ENCODE data around the gene ACSL1. TPM values are rescaled to one million over a fixed set of nuclear protein-coding genes. Genes with fewer than 3 reads are reported as not detected.

The ACSL1 gene
- total and polyA plus RNA-seq, 7 experiments from 2014 or later: 5.7 to 80.1 (median 11.5) TPM

GRCh38 chr4:184817494-184818215 is 8.1 kb downstream of the ACSL1 start:
- ATAC-seq (no peak), DNase-seq (no peak)
- Histone ChIP-seq H3K27me3 (ENCODE audit: control insufficient read depth in 2 of 2, insufficient read depth in 2 of 2, low read length in 2 of 2) (no peaks in the 10 kb centered on the region), H3K9me3 (ENCODE audit: control insufficient read depth in 2 of 3, low read length in 3 of 3) (no peaks in the 10 kb centered on the region), H3K4me3 (ENCODE audit: low read length) (no peak overlapping the region), H3K4me1 (ENCODE audit: control insufficient read depth in 2 of 2, insufficient read depth in 2 of 2, low read length in 2 of 2) (peaks cover 0 to 5% of the 10 kb centered on the region in 2 donors), H3K36me3 (ENCODE audit: control insufficient read depth in 2 of 3, insufficient read depth in 3 of 3, low read length in 3 of 3) (no peaks in the 10 kb centered on the region), H3K27ac (ENCODE audit: low read depth, low read length) (no peak overlapping the region)
- H3K9me3 Mint-ChIP-seq: no peaks in the 10 kb centered on the region
- intact Hi-C loops (cut with micrococcal nuclease): no loop called here
- POLR2A ChIA-PET: no interaction called here
- H3K4me1 Mint-ChIP-seq: peaks cover 26 to 54% (median 44%) of the 10 kb centered on the region in 7 donors
- H3K27ac Mint-ChIP-seq: peak overlapping the region in 3 of 9 donors; percentile 1 to 76 (median 14)
- CTCF ChIA-PET: no interaction called here
- peak overlapping the region in 2 of 10 donors; percentile 1 to 31 for H3K4me3 Mint-ChIP-seq
- no peaks in the 10 kb centered on the region for H3K27me3 Mint-ChIP-seq
- H3K36me3 Mint-ChIP-seq: peaks cover 0 to 8% (median 0%) of the 10 kb centered on the region in 5 donors

- H3K4me1 ChIP-seq (ENCODE audit: control insufficient read depth in 2 of 2, insufficient read depth in 2 of 2, low read length in 2 of 2): peaks cover 0 to 5% of the 10 kb centered on the region in 2 donors
- DNase-seq (no peak), ATAC-seq (no peak)
- POLR2A ChIA-PET: interaction anchor here (1.0 kb wide), 1 partner anchor 8 kb away, joined by 3 read pairs; no protein-coding TSS in a partner anchor
- no peak overlapping the region for H3K4me3 ChIP-seq (ENCODE audit: low read length)
- no peaks in the 10 kb centered on the region for H3K9me3 Mint-ChIP-seq
- no peaks in the 10 kb centered on the region for H3K27me3 Mint-ChIP-seq
- H3K27ac ChIP-seq (ENCODE audit: low read depth, low read length): no peak overlapping the region
- intact Hi-C loops (cut with micrococcal nuclease): no loop called here
- H3K4me1 Mint-ChIP-seq: peaks cover 26 to 53% (median 46%) of the 10 kb centered on the region in 7 donors
- no peaks in the 10 kb centered on the region for H3K27me3 ChIP-seq (ENCODE audit: control insufficient read depth in 2 of 2, insufficient read depth in 2 of 2, low read length in 2 of 2)
- no peaks in the 10 kb centered on the region for H3K36me3 ChIP-seq (ENCODE audit: control insufficient read depth in 2 of 3, insufficient read depth in 3 of 3, low read length in 3 of 3)
- H3K36me3 Mint-ChIP-seq: peaks cover 0 to 8% (median 3%) of the 10 kb centered on the region in 5 donors
- no peak overlapping the region for H3K27ac Mint-ChIP-seq
- H3K9me3 ChIP-seq (ENCODE audit: control insufficient read depth in 2 of 3, low read length in 3 of 3): no peaks in the 10 kb centered on the region
- CTCF ChIA-PET: no interaction called here
- H3K4me3 Mint-ChIP-seq: no peak overlapping the region
Observed at GRCh38 chr4:184816962-184817361, 8.8 kb downstream of the ACSL1 start.

- no peaks in the 10 kb centered on the region for H3K27me3 ChIP-seq (ENCODE audit: control insufficient read depth in 2 of 2, insufficient read depth in 2 of 2, low read length in 2 of 2)
- Mint-ChIP-seq H3K27ac (peak overlapping the region in 4 of 9 donors; percentile 22 to 56 (median 44)), H3K9me3 (no peaks in the 10 kb centered on the region), H3K27me3 (no peaks in the 10 kb centered on the region), H3K4me3 (peak overlapping the region in 2 of 10 donors; percentile 1 to 38), H3K4me1 (peaks cover 30 to 57% (median 46%) of the 10 kb centered on the region in 7 donors), H3K36me3 (peaks cover 0 to 8% (median 4%) of the 10 kb centered on the region in 5 donors)
- intact Hi-C loops (cut with micrococcal nuclease): no loop called here
- H3K9me3 ChIP-seq (ENCODE audit: control insufficient read depth in 2 of 3, low read length in 3 of 3): no peaks in the 10 kb centered on the region
- peaks cover 0 to 5% of the 10 kb centered on the region in 2 donors for H3K4me1 ChIP-seq (ENCODE audit: control insufficient read depth in 2 of 2, insufficient read depth in 2 of 2, low read length in 2 of 2)
- POLR2A ChIA-PET: no interaction called here
- peak; percentile 26 for ATAC-seq
- H3K36me3 ChIP-seq (ENCODE audit: control insufficient read depth in 2 of 3, insufficient read depth in 3 of 3, low read length in 3 of 3): no peaks in the 10 kb centered on the region
- no peak overlapping the region for H3K4me3 ChIP-seq (ENCODE audit: low read length)
- DNase-seq: peak in 1 of 9 donors; percentile 27
- H3K27ac ChIP-seq (ENCODE audit: low read depth, low read length): no peak overlapping the region
- CTCF ChIA-PET: interaction anchor here (0.6 to 0.8 kb wide), 2 partner anchors 14 to 231 kb away, joined by 3 read pairs; no protein-coding TSS in a partner anchor
Observed at GRCh38 chr4:184815046-184815877, 10.5 kb downstream of the ACSL1 start.

- ChIA-PET POLR2A (no interaction called here), CTCF (interaction anchor here (0.8 kb wide), 1 partner anchor 13 kb away, joined by 3 read pairs; no protein-coding TSS in a partner anchor)
- Histone ChIP-seq H3K27me3 (ENCODE audit: control insufficient read depth in 2 of 2, insufficient read depth in 2 of 2, low read length in 2 of 2) (no peaks in the 10 kb centered on the region), H3K4me3 (ENCODE audit: low read length) (no peak overlapping the region), H3K4me1 (ENCODE audit: control insufficient read depth in 2 of 2, insufficient read depth in 2 of 2, low read length in 2 of 2) (peaks cover 0 to 5% of the 10 kb centered on the region in 2 donors), H3K27ac (ENCODE audit: low read depth, low read length) (no peak overlapping the region), H3K9me3 (ENCODE audit: control insufficient read depth in 2 of 3, low read length in 3 of 3) (no peaks in the 10 kb centered on the region), H3K36me3 (ENCODE audit: control insufficient read depth in 2 of 3, insufficient read depth in 3 of 3, low read length in 3 of 3) (no peaks in the 10 kb centered on the region)
- no peak for DNase-seq
- no peaks in the 10 kb centered on the region for H3K9me3 Mint-ChIP-seq
- peaks cover 0 to 8% (median 4%) of the 10 kb centered on the region in 5 donors for H3K36me3 Mint-ChIP-seq
- peaks cover 30 to 57% (median 44%) of the 10 kb centered on the region in 7 donors for H3K4me1 Mint-ChIP-seq
- H3K4me3 Mint-ChIP-seq: peak overlapping the region in 2 of 10 donors; percentile 1 to 17
- no peak for ATAC-seq
- no peaks in the 10 kb centered on the region for H3K27me3 Mint-ChIP-seq
- intact Hi-C loops (cut with micrococcal nuclease): no loop called here
- peak overlapping the region in 3 of 9 donors; percentile 22 to 56 (median 33) for H3K27ac Mint-ChIP-seq
Observed at GRCh38 chr4:184814686-184815045, 11.1 kb downstream of the ACSL1 start.

GRCh38 chr4:184812651-184813181 is 13.1 kb downstream of the ACSL1 start:
- DNase-seq (no peak), ATAC-seq (no peak)
- Histone ChIP-seq H3K4me1 (ENCODE audit: control insufficient read depth in 2 of 2, insufficient read depth in 2 of 2, low read length in 2 of 2) (no peaks in the 10 kb centered on the region), H3K27me3 (ENCODE audit: control insufficient read depth in 2 of 2, insufficient read depth in 2 of 2, low read length in 2 of 2) (no peaks in the 10 kb centered on the region), H3K9me3 (ENCODE audit: control insufficient read depth in 2 of 3, low read length in 3 of 3) (no peaks in the 10 kb centered on the region), H3K27ac (ENCODE audit: low read depth, low read length) (no peak overlapping the region), H3K36me3 (ENCODE audit: control insufficient read depth in 2 of 3, insufficient read depth in 3 of 3, low read length in 3 of 3) (no peaks in the 10 kb centered on the region), H3K4me3 (ENCODE audit: low read length) (no peak overlapping the region)
- CTCF ChIA-PET: no interaction called here
- intact Hi-C loops (cut with micrococcal nuclease): no loop called here
- POLR2A ChIA-PET: interaction anchor here (0.5 kb wide), 1 partner anchor 10 kb away, joined by 8 read pairs; no protein-coding TSS in a partner anchor
- peaks cover 25 to 41% (median 35%) of the 10 kb centered on the region in 7 donors for H3K4me1 Mint-ChIP-seq
- no peak overlapping the region for H3K27ac Mint-ChIP-seq
- H3K27me3 Mint-ChIP-seq: no peaks in the 10 kb centered on the region
- H3K36me3 Mint-ChIP-seq: peaks cover 0 to 8% (median 4%) of the 10 kb centered on the region in 5 donors
- H3K4me3 Mint-ChIP-seq: no peak overlapping the region
- no peaks in the 10 kb centered on the region for H3K9me3 Mint-ChIP-seq

GRCh38 chr4:184812199-184812542 is 13.6 kb downstream of the ACSL1 start:
- Histone ChIP-seq H3K9me3 (ENCODE audit: control insufficient read depth in 2 of 3, low read length in 3 of 3) (no peaks in the 10 kb centered on the region), H3K27ac (ENCODE audit: low read depth, low read length) (no peak overlapping the region), H3K36me3 (ENCODE audit: control insufficient read depth in 2 of 3, insufficient read depth in 3 of 3, low read length in 3 of 3) (no peaks in the 10 kb centered on the region), H3K4me1 (ENCODE audit: control insufficient read depth in 2 of 2, insufficient read depth in 2 of 2, low read length in 2 of 2) (no peaks in the 10 kb centered on the region), H3K27me3 (ENCODE audit: control insufficient read depth in 2 of 2, insufficient read depth in 2 of 2, low read length in 2 of 2) (no peaks in the 10 kb centered on the region), H3K4me3 (ENCODE audit: low read length) (no peak overlapping the region)
- ChIA-PET CTCF (no interaction called here), POLR2A (no interaction called here)
- DNase-seq: no peak
- H3K4me1 Mint-ChIP-seq: peaks cover 22 to 39% (median 32%) of the 10 kb centered on the region in 7 donors
- intact Hi-C loops (cut with micrococcal nuclease): no loop called here
- no peak overlapping the region for H3K27ac Mint-ChIP-seq
- no peaks in the 10 kb centered on the region for H3K9me3 Mint-ChIP-seq
- peaks cover 0 to 8% (median 4%) of the 10 kb centered on the region in 5 donors for H3K36me3 Mint-ChIP-seq
- H3K4me3 Mint-ChIP-seq: no peak overlapping the region
- no peak for ATAC-seq
- no peaks in the 10 kb centered on the region for H3K27me3 Mint-ChIP-seq

All from naive thymus-derived CD4-positive, alpha-beta T cell (primary cell).